Activated effector memory CD4-positive, alpha-beta T cell treated with Interleukin-2 at 50 U/mL for 16 hours (primary cell): Measurements from ENCODE around the gene SIN3A.
"Not testable (repeated sequence)": the region's sequence is repeated elsewhere in the genome, so short reads cannot be mapped to it uniquely, and the experiment has no call there.

Source experiments
- DNase-seq: peaks from one replicate; pipeline ENCODE4 v3.0.0-alpha.2; 2020

Gene SIN3A

GRCh38 chr15:75450307-75451201 lies 936 bp downstream of the SIN3A start:
- peak; percentile 94 for DNase-seq

GRCh38 chr15:75449585-75450306 lies 1.7 kb downstream of the SIN3A start:
- DNase-seq = no peak

- not testable (repeated sequence) for DNase-seq
Observed at GRCh38 chr15:75448171-75448570, 3.3 kb downstream of the SIN3A start.

GRCh38 chr15:75446151-75446550 lies 5.3 kb downstream of the SIN3A start:
- DNase-seq = no peak

- not testable (repeated sequence) for DNase-seq
Observed at GRCh38 chr15:75445324-75445723, 6.2 kb downstream of the SIN3A start.

- DNase-seq = not testable (repeated sequence)
Observed at GRCh38 chr15:75443972-75444453, 7.5 kb downstream of the SIN3A start.

- DNase-seq = no peak
Observed at GRCh38 chr15:75437721-75438120, 13.8 kb downstream of the SIN3A start.

- no peak for DNase-seq
Observed at GRCh38 chr15:75436881-75437280, 14.6 kb downstream of the SIN3A start.

GRCh38 chr15:75431682-75432081 lies 19.8 kb downstream of the SIN3A start:
- no peak for DNase-seq

- DNase-seq = no peak
Observed at GRCh38 chr15:75431270-75431669, 20.2 kb downstream of the SIN3A start.

GRCh38 chr15:75430259-75430658 lies 21.2 kb downstream of the SIN3A start:
- DNase-seq = no peak

GRCh38 chr15:75428152-75428551 lies 23.3 kb downstream of the SIN3A start:
- no peak for DNase-seq

- no peak for DNase-seq
Observed at GRCh38 chr15:75425966-75426500, 25.5 kb downstream of the SIN3A start.

GRCh38 chr15:75422554-75422953 lies 28.9 kb downstream of the SIN3A start:
- no peak for DNase-seq

GRCh38 chr15:75420698-75421097 lies 30.8 kb downstream of the SIN3A start:
- DNase-seq = no peak

GRCh38 chr15:75416584-75416983 lies 34.9 kb downstream of the SIN3A start:
- no peak for DNase-seq

- no peak for DNase-seq
Observed at GRCh38 chr15:75410196-75410595, 41.3 kb downstream of the SIN3A start.

GRCh38 chr15:75407083-75407482 lies 44.4 kb downstream of the SIN3A start:
- no peak for DNase-seq

GRCh38 chr15:75403892-75404291 lies 47.6 kb downstream of the SIN3A start:
- DNase-seq = no peak

GRCh38 chr15:75397494-75397893 lies 54.0 kb downstream of the SIN3A start:
- no peak for DNase-seq

GRCh38 chr15:75389791-75390382 lies 61.6 kb downstream of the SIN3A start:
- DNase-seq = no peak

GRCh38 chr15:75383986-75384385 lies 67.5 kb downstream of the SIN3A start:
- not testable (repeated sequence) for DNase-seq

GRCh38 chr15:75380773-75381172 lies 70.7 kb downstream of the SIN3A start:
- no peak for DNase-seq
